Stimulated activated CD8-positive, alpha-beta memory T cell treated with anti-CD3 and anti-CD28 coated beads, Interleukin-15, amount 100 ng/mL, for 4 hours (primary cell): ENCODE measurements around the gene MALL.
"Not testable (repeated sequence)": the region's sequence is repeated elsewhere in the genome, so short reads cannot be mapped to it uniquely, and the experiment has no call there.

Experiments
- DNase-seq, 2 donors: peaks; one replicate each; pipeline ENCODE4 v3.0.0-alpha.2; 2020; ENCODE audit warnings: low read depth in 2 of 2

MALL gene

GRCh38 chr2:110097506-110098220 lies 18.0 kb downstream of the MALL start:
- DNase-seq = no peak

DNA sequence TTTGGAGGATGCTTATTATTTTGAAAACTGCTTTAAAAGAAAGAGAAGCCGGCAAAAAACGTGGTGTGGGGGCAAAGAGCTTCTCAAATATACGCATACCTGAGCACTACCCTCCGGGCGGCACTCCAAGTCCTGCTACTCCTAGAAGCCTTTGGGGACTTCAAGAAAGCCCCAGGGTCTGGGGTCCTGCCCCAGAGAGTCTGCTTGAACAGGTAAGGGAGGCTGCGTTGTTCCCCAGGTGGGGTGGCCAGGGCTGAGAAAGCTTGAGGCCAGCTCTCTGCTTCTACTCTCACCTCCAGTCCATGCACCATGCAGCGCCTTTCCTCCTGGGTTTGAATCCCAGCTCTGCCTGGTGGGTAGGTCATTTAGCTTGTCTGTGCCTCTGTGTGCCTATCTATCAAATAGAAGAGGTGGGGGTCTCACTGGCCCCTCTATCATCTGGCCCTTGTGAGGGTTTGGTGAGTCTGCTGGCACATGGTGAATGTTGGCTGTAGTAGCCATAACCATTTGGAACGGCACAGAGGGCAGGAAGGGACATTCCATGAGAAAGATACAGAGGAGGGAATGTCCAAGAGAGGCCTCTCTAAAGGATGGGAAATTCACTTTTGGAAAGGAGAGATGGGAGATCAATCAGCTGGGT lies 19.5 kb downstream of the MALL start:
- DNase-seq = no peak

DNA sequence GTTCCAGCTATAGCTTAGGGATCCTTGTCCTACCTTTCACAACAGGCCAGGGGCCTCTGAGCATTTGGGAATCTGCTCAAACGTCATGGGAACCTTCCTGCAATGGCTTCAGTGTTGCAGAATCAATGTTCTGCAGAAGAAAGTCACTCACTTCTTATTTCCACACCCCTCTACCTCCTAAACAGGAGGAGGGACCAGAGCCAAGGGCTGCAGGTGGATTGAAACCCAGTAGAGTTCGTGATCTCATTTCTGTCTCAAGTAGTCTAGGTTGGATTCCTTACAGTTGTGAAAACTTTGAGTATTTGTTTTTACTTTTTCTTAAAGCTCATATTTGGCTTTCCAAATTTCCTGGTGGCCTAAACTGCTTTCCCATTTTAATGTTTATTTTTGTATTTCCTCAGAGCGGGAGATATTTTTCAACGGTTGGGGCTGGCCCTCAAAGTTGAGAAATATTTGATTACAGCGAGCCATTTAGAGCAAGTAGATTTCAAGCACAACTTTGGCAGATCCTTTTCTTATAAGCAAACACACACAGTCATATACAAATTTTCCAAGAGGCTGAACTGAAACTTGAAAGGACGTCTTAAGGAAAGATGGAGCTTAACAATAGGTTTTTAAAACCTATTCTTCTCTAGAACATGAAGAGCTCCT lies 20.6 kb downstream of the MALL start:
- DNase-seq = not testable (repeated sequence)

GRCh38 chr2:110093924-110094323 lies 21.7 kb downstream of the MALL start:
- DNase-seq = not testable (repeated sequence)

GRCh38 chr2:110090164-110090563 lies 25.5 kb downstream of the MALL start:
- not testable (repeated sequence) for DNase-seq

DNA sequence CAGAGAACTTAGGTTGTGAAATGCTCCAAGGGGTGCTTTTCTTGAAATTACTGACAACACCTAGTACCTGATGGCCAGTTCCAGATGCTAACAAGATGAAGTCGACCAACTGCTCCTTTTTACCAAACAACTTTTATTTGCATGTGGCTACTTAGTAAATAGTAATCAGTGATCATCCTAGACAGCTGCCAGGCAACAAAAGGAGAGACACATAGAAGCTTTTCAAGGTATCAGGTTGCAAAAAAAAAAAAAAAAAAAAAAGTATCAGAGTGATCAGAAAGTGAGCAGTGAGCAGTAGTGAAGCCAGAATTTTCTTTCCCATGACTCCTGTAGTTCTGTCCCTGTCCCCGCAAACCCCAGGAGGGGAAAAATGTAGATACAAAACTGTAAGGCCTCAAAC lies 31.9 kb downstream of the MALL start:
- not testable (repeated sequence) for DNase-seq

DNA sequence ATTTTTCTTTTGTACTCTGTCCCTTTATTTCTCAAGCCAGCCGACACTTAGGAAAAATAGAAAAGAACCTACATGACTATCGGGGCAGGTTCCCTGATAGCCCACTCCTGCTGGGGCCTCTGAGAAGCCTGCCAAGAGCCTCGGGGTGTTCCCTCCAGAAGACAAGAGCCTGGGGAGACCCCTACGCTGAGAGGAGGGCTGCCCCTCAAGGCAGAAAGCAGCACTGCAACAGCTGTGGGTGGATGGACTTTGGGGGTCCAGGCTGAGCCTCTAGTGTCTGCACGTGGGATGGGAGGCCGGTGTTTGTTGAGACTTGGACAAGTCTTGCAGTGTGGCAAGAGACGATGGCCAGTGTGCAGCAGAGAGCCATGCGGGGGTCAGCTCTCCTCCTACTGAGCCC lies 32.5 kb downstream of the MALL start:
- DNase-seq = not testable (repeated sequence)

DNA sequence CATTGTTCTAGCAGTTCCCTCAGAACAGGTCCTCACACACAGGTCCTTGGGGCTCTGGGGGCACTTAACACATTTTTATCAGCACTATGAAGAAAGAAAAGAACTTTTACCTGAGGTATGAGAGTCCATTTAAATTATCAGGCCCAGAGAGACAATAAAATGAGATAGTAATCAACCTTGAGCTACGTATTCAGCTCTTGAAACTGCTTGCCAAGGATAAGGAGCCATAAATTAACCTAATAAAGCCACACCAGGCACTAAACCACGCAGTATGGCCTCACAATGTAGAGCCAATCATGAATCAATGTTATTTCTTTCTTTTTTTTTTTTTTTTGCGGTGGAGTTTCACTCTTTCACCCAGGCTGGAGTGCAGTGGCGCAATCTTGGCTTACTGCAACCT lies 37.5 kb downstream of the MALL start:
- not testable (repeated sequence) for DNase-seq

- not testable (repeated sequence) for DNase-seq
These were observed 39.7 kb downstream of the MALL start for GRCh38 chr2:110075896-110076295.

DNA sequence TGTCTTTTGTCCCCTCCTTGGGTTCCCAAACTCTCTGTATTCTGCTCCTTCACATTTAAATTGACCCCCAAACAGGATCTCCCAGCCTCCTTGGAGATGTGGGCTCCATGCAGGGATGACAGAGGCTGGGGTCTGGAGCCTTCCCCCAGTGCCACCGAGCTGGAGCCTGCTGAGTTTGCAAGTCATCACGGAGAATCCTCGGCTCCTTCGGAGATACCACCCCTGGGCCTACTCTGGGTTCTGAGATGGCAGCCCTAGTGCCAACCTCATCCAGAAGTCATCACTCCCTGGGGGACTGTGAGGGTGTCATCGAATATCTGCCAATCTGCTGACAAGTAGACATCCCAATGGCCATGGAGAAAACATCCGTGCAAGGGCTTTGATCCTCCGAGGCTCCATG lies 45.8 kb downstream of the MALL start:
- DNase-seq = not testable (repeated sequence)

- not testable (repeated sequence) for DNase-seq
These were observed 47.5 kb downstream of the MALL start for GRCh38 chr2:110068153-110068552.

DNA sequence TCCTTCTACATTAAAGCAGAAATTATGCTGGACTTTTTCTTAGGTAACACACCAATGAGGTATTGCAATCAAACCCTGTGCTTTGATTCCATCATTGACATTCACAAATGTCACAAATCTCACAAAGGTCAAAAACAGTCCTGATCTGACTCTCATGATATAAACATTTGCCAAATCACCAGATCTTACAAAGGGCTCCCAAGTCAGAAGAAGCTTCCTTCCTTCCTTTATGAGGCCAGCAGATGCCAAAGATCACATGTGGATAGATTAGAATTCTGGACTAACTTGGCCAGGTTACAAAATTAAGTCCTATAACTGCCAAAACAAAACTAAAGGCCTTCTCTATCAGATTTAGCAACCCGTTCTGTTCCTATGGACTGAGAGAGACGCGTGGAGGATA lies 53.3 kb downstream of the MALL start:
- not testable (repeated sequence) for DNase-seq

GRCh38 chr2:110060550-110060949 lies 55.1 kb downstream of the MALL start:
- DNase-seq = not testable (repeated sequence)

DNA sequence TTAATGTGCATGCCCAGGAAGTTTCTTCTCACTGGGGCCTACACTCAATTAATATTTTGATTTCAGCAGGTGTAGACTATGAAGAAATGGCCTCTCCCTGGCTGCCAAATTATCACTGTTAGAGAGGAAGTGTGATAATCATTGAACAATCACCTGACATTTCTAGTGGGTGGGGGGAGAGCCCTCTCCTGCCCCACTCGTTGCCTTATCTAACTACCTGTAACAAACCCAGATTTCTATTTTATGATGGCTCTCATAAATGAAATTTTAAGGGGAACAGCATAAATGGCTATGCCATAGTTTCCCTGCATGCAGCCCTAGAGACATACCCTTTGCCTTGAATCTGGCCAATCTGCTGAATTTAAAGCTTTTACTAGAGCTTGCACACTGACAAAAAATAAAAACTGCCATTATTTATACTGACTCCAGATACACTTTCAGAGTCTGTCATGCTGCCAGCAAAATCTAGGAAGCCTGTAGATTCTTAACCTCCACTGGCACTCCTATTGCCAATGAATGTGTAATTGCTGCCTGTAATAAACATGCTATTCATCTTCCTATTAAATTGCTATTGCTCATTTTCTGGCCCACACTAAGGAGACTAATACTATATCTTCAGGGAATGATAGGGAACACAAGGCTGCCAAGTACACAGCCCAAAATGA lies 55.8 kb downstream of the MALL start:
- DNase-seq = not testable (repeated sequence)

GRCh38 chr2:110059009-110059693 lies 56.5 kb downstream of the MALL start:
- DNase-seq = not testable (repeated sequence)

DNA sequence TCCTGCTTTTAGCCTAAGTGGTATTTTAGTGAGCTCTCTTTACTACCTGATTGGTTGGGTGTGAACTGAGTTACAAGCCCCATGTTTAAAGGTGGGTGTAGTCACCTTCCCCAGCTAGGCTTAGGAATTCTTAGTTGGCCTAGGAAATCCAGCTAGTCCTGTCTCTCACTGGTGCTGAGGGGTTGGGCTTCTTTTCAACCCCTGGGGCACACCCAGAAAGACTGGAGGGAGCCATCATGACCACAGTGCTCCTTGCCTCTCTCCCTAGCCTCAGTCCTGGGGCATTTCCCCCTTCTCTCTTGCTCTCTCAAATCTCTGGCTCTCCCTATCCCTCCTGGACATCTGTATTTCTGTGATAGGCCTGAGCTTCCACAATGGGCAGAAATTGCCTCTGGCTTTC lies 57.6 kb downstream of the MALL start:
- not testable (repeated sequence) for DNase-seq

DNA sequence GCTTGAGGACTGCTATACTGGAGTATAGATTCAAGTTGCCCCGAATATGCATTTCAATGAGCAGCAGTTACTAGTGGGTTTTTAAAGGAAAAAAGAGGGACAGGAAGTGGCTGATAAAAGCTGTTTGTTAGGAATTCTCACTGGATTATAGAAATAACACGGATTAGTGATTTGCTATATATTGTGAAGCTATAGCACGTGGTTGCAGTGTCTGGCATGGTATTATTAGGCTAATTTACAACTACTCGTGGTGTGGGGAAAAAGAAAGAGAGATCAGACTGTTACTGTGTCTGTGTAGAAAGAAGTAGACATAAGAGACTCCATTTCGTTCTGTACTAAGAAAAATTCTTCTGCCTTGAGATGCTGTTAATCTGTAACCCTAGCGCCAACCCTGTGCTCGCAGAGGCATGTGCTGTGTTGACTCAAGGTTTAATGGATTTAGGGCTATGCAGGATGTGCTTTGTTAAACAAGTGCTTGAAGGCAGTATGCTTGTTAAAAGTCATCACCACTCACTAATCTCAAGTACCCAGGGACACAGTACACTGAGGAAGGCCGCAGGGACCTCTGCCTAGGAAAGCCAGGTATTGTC lies 59.7 kb downstream of the MALL start:
- not testable (repeated sequence) for DNase-seq

DNA sequence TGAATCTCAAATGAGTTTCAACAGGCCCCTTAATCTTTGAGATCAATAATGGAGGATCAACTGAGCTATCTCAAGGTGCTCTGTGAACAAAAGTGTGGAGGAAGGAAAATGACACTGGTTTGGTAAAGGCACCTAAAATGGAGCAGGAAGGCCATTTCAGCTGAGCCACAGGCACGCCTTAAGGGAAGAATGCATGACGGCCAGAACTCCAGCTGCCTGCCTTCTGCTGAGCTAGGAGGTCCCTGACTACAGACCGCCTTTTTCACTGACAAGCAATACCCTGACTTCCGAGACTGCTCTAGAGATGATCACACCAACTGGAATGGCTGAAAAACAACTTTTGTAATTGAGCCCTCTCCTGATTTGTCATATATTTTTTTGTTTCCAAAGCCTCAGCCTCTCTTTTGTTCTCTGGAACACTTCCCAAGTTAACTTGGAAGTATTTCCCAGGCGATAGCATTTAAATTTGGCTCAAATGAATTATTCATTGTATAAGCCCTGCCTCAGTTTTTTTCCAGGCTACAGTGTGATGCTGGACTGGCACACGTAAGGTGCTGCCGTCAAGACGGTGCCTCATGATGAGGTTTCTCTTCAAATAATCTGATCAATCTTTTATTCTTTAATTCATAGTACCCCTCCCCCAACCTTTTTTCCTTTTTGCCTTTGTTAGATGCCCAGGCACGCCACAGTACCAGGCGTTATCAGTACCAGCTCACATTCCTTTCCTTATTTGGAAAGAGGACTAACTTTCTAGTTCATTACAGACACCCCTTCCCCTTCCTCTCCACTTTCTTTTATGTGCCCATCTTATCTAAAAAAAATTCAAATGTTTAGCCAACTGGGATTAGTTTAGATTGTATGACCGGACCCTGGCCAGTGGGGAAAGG lies 60.9 kb downstream of the MALL start:
- DNase-seq = not testable (repeated sequence)

- DNase-seq = not testable (repeated sequence)
These were observed 61.9 kb downstream of the MALL start for GRCh38 chr2:110053688-110054087.

DNA sequence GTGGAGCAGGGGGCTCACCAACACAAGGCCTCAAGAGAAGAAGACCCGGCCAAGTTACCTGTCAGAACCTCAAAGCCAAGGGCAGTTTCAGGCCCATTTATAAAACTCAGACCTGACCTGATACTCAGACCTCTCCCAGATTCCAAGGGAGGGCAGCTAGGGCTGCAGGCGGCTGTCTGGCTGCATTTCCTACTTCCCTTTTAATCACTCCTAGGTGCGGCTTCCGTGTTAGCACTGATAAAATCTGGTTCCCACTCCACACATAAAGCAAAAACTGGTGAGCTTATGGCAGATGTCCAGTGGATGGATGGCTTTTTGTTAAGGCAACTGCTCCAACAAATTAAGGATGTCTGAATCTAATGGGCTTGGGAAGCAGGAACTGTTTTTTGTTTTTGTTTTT lies 63.5 kb downstream of the MALL start:
- DNase-seq = not testable (repeated sequence)
